HFF-Myc (cell line): Measurements from ENCODE around the gene TPM1.

Source experiments
- DNase-seq: peaks from one replicate; pipeline ENCODE4 v3.0.0-alpha.2; 2011; ENCODE audit warnings: low read depth; ENCODE audit errors: extremely low read depth
- H3K4me3 ChIP-seq: replicated peaks from 2 replicates; pipeline ENCODE4 v1.5.1; 2011; ENCODE audit warnings: low read depth, mild to moderate bottlenecking, control low read depth, low read length
- CTCF ChIP-seq: IDR thresholded peaks from 2 replicates; pipeline ENCODE4 v1.5.1; 2012; ENCODE audit warnings: mild to moderate bottlenecking, low read depth, low read length, control low read depth; ENCODE audit errors: missing control alignments

Gene TPM1

GRCh38 chr15:63030101-63030551 lies 12.4 kb upstream of the TPM1 start:
- no peak overlapping the region for H3K4me3 ChIP-seq
- DNase-seq = no peak
- TF ChIP-seq CTCF = no peak

GRCh38 chr15:63034578-63034977 lies 8.0 kb upstream of the TPM1 start:
- no peak for DNase-seq
- no peak overlapping the region for H3K4me3 ChIP-seq
- no peak for TF ChIP-seq CTCF

- no peak for TF ChIP-seq CTCF
- no peak for DNase-seq
Measured at GRCh38 chr15:63035253-63035652, 7.3 kb upstream of the TPM1 start.

GRCh38 chr15:63035977-63036376 lies 6.6 kb upstream of the TPM1 start:
- no peak for TF ChIP-seq CTCF
- H3K4me3 ChIP-seq = no peak overlapping the region
- DNase-seq = no peak

More at GRCh38 chr15:63035253-63035652, 7.3 kb upstream of the TPM1 start:
- no peak overlapping the region for H3K4me3 ChIP-seq

- H3K4me3 ChIP-seq = no peak overlapping the region
- no peak for TF ChIP-seq CTCF
- no peak for DNase-seq
Measured at GRCh38 chr15:63037976-63038720, 4.4 kb upstream of the TPM1 start.

- DNase-seq = no peak
- no peak overlapping the region for H3K4me3 ChIP-seq
- no peak for TF ChIP-seq CTCF
Measured at GRCh38 chr15:63038926-63039673, 3.4 kb upstream of the TPM1 start.

GRCh38 chr15:63039811-63040210 lies 2.7 kb upstream of the TPM1 start:
- no peak for TF ChIP-seq CTCF
- no peak for DNase-seq
- H3K4me3 ChIP-seq = no peak overlapping the region
